Amniotic epithelial cell (primary cell): ENCODE results near the gene FAAP20.

Source experiments
- DNase-seq: peaks from one replicate; pipeline ENCODE4 v3.0.0-alpha.2; 2010; ENCODE audit warnings: low read depth

Gene FAAP20

DNA sequence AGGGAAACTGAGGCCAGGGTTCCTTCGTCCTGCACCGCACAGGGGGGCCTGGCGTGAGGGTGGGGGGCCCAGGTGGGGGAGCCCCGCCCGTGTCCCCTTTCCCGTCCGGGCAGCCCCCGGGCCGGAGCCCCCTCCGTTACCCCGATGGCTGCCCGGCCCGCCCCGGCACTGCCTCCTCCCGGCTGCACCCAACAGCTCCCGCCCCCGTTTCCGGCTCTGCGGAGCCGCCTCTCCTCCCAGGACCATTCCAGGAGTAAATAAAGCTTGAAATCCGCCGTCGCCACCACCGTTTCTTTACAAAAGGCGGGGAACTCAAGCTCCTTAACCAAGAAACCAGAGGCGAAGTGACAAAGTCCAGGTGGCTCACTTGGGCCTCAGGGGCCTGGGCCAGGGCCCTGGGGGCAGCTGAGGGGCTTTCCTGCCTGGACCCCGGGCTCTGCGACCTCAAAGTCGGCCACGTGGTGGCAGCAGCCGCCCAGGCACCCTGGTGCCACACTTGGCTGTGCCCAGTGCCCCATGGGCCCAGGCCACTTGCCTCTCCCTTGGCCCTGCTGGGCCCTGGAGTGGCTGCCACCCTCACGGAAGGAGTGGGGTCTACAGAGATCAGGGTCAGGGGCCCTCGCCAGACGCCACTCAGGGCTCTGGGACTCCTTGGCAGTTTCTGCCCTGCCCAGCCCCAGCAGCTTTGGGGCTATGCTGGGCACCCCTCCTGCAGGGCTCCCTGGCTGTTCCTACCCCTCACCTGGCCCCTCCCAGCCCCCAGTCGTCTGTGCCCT is 514 bp upstream of the FAAP20 start:
- DNase-seq: peak; percentile 76

DNA sequence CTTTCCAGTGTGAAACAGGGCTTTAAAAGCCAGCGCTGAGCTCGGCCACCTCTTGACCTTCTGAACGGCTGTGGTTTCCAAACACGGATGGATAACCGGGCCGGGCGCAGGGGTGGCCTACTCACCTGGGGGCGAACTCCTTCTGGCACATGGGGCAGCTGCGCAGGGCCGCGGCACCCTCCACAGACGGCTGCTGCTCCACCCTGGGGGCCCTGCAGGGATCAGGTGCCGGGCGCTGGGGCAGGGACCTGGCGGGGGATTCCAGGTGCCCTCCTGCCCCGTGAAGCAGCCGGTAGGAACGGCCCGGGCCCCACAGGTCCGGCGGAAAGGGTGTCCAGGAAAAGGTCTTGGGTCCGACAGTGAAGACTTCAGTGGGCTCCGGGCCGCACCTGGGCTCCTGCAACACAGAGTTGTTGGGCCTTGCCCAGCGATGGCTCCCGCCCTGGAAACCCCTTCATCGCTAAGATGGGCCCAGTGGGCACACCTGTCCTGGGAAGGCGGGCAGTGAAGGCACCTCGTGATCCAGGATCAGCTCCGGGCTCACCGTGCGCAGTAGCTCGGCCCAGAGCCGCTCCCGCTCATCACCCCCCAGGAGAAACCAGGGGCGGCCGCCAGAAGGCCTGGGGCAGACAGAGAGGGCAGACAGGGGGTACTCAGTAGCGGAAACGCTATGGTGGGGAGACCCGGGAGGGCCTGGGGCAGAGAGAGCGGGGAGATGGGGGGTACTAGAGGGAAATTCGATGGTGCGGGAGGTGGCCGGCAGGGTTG is 874 bp downstream of the FAAP20 start:
- DNase-seq: no peak

DNA sequence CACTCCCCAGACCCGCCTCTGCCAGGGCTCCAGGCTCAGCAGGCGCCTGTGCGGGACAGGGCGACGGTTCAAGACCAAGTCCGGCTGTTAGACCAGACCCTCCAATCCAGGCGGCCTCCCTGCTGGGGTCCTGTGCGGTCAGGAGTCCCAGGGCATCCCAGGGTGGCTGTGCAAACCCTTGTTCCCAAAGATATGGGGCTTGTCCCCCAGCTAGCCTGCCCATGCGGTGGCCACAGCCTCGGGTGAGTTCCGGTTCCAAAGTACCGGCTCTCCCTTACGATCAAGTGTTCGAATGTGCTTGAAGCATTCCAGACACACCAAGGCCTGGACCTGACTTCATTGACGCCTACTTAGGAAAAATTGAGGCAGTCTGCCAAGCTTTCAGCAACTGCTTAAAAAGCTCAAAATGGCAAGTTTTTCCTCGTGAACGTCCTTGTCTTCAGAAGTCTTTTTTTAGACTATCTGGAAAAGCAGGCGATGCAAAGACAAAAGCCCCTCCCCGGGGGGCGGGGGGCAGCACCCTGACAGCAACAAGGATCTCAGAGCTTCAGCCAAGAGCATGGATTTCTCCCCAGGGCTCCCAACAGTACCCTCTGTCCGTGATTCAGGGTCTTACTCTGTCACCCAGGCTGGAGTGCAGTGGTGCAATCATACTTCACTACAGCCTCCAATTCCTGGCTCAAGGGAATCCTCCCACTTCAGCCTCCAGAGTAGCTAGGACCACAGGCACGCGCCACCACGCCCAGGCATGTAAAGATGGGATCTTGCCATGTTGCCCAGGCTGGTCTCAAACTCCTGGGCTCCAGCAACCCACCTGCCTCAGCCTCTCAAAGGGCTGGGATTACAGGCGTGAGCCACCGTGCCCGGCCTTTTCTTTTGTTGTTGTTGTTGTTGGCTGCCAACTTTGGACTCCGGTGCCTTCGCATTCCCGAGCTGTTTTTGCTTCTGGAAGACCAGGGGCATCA is 2.3 kb downstream of the FAAP20 start:
- DNase-seq: peak; percentile 67

DNA sequence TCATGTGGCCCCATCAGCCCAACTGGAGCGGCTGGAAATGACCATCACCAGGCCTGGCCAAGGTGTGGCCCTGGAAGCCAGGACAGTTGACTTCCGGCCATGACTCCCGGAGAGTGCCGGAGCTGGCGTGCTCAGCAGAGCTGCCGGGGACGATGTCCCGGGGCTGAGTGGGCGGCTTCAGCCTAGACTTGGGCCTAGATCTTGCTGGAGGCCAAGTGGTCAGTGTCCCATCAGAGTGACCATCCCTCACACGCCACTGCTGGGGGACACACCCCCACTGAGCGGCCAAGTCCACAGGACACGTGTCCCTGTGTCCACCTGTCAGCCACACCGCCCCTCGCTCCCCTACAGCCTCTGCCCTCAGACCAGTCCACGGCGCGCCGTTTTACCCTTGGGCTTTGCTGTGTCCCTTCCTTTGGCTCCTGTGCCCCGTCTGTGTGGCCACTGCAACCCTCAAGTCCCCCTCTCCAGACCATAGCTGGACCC is 4.0 kb downstream of the FAAP20 start:
- no peak for DNase-seq

GRCh38 chr1:2189459-2190425 is 4.8 kb downstream of the FAAP20 start:
- peak; percentile 92 for DNase-seq

DNA sequence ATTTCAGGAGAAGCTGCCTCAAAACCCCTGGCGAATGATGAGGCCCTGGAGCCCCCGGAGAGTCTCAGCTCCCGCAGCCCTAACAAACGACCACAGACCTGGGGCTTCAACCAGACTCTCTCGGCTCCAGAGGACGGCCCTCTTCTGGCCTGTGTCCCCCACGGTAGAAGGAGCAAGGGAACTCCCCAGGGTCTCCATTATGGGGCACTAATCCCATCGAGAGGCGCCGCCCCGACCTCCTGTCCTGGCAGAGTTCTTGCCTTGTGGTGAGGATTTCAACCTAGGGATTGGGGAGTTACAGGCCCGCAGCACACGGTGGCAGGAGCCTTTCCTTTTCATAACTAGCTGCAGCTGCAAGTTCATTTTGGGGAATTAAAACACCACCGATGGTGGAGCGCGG is 6.2 kb downstream of the FAAP20 start:
- no peak for DNase-seq

- DNase-seq: no peak
Observed at GRCh38 chr1:2187619-2188018, 7.0 kb downstream of the FAAP20 start.

DNA sequence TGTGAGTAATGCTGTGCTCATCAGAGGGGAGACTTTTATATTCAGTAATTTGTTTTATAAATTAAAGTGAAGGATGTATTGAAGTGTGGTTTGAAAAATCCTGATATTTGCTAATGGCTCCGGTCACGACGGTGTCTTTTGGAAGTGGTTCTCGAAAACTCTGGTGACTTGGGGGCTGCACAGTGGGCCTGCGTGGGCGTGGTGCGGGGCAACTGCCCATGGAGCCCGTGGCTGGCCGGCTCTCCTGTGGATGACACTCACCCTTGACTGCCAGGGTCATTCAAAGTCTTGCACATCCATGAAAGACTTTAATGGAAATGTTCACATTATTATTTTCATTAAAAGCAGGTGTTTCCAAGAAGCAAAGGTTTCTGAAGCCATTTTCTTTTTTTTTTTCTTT is 7.7 kb downstream of the FAAP20 start:
- DNase-seq: no peak

- no peak for DNase-seq
Observed at GRCh38 chr1:2185880-2186855, 8.4 kb downstream of the FAAP20 start.

DNA sequence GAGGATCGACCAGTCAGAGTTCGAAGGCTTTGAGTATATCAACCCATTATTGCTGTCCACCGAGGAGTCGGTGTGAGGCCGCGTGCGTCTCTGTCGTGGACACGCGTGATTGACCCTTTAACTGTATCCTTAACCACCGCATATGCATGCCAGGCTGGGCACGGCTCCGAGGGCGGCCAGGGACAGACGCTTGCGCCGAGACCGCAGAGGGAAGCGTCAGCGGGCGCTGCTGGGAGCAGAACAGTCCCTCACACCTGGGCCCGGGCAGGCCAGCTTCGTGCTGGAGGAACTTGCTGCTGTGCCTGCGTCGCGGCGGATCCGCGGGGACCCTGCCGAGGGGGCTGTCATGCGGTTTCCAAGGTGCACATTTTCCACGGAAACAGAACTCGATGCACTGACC is 9.6 kb downstream of the FAAP20 start:
- DNase-seq: no peak

GRCh38 chr1:2184531-2184930 is 10.0 kb downstream of the FAAP20 start:
- DNase-seq: no peak

GRCh38 chr1:2183937-2184334 is 10.6 kb downstream of the FAAP20 start:
- no peak for DNase-seq

DNA sequence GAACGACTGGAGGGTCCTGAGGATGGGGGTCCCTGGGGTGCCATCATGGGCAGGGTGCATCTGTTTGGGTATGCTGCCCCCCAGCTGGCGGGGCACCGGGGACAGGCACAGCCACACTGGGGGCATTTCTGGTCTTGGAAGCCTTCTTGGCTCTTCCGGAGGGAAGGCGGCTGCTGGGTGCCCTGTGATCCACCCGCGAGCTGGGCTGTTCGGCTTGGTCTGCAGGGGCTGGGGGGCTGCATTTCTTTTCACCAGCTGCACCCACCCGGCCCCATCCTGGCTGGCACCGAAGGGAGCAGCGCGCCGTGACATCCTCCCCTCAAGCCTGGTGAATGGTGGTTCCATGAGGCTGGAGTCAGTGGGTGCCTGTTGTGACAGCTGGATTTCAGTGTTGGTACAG is 12.2 kb downstream of the FAAP20 start:
- no peak for DNase-seq

DNA sequence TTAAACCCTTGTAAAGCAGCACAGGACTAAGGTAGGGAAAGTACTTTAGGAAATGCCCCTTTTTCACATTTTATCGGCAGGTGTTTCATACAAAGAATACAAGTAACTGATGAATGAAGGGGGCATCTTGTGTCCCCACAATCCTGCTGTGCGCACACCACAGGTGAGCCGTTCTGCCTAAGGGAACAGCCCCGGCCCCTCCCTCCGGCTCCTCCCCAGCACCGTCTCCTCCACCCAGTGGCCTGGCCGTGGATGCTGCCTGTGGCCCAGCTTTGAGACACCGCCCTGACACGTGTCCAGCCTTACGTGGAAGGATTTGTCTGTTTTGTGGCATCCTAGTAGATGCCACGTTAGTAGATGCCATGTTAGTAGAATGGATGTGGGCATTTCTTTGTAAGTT is 12.8 kb downstream of the FAAP20 start:
- DNase-seq: no peak

- no peak for DNase-seq
Observed at GRCh38 chr1:2181271-2181670, 13.3 kb downstream of the FAAP20 start.

- DNase-seq: no peak
Observed at GRCh38 chr1:2180297-2181245, 14.0 kb downstream of the FAAP20 start.

DNA sequence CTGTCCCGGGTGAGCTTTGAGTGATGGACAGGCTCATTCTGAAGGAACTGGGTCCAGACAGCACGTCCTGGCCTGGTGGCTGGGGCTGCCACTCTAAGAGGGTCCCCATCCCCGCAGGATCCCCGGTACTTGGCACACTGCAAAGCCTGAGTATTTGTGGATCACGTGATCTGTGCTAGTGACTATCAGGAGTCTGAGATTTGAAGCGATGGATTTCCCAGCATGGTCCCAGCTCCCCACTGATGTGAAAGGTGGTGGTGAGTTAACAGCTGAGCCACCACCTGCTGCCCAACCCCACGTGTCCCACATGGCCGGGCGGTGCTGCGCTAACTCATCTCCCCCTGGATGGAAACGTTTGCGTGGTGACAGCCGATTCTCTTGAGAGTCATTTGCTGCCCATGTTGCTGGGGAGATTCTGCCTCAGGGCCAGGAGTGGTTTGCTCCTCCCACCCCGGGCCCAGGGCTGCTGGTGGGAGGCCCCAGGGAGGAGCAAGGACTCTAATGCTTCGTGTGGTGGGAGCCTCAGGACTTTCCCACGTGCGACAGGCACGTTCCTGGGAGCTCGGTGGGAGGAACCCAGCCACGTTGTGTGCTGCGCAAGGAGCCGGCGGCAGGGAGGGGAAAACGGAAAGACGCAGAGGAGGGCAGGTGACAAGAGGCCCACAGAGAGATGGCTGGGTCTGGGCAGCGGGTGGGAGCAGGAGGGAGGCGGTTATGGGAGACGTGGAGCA is 15.1 kb downstream of the FAAP20 start:
- no peak for DNase-seq

DNA sequence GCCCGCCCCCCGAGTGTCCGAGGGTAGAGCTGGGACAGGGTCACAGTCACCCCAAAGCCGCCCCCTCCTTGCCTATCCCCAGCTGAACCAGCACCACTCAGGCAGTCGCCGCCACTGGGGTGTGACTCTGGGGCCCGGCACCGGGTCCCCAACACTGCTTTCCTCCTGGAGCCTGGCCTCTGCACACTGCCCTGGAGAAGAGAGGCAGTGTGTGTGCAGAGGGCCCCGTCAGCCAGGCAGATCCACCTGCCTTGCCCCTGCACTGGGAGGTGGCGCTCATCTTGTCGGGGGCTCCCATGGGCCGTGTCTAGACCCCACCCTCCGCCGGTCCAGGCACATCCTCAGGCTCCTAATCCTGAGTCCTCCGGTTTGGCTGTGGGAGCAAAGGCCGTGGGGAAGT is 15.7 kb downstream of the FAAP20 start:
- DNase-seq: no peak
